Pancreas (tissue), 10 donors: Measurements from ENCODE around the gene TSGA10IP. TPM values are rescaled to one million over a fixed set of nuclear protein-coding genes. Genes with fewer than 3 reads are reported as not detected.

Experiments used
- ATAC-seq, 4 donors: fragments of 200-7000 bp; cut with Tn5 transposase; one replicate each; pipeline versions ENCODE4 v1.8.0 to v1.9.1; 2020; ENCODE audit warnings: mild to moderate bottlenecking in 4 of 4, moderate library complexity in 4 of 4
- DNase-seq, 6 donors: peaks; one replicate each; pipeline ENCODE4 v3.0.0-alpha.2; 2020
- FAIRE-seq: peaks from 2 replicates; lab custom pipeline; 2012; peaks lifted over from hg19 to GRCh38; lab: Jason Lieb, UNC
- H3K27ac ChIP-seq, 4 donors: fragments of 200-600 bp; sonication (generic); 1 replicate in 3 of 4; 2 replicates in 1 of 4; pipeline versions ENCODE4 v1.5.0 to v1.8.0; 2020
- H3K27me3 ChIP-seq, 4 donors: fragments of 200-600 bp; one replicate each; pipeline ENCODE4 v1.8.0; 2021
- H3K36me3 ChIP-seq, 3 donors: fragments of 200-600 bp; sonication (generic) in 1 of 3; one replicate each; pipeline versions ENCODE4 v1.5.0 to v1.8.0; 2020 to 2021
- H3K4me1 ChIP-seq, 3 donors: fragments of 200-600 bp; one replicate each; pipeline ENCODE4 v1.8.0; 2021
- H3K4me3 ChIP-seq, 4 donors: fragments of 200-600 bp; sonication (generic) in 2 of 4; one replicate each; pipeline versions ENCODE4 v1.5.0 to v1.8.0; 2020 to 2021
- H3K9me3 ChIP-seq, 4 donors: fragments of 200-600 bp; one replicate each; pipeline ENCODE4 v1.8.0; 2021
- WGBS, 2 donors: extraction: QIAGEN DNeasy Blood & Tissue Kit; methylation state at CpG; one replicate each; pipeline ENCODE4 v1.1.7; 2013; 5-methylcytosine and 5-hydroxymethylcytosine counted together
- intact Hi-C, 3 donors: fragments of 100-400 bp; cut with DNase I; formaldehyde crosslinking; loops; one replicate each; pipeline versions ENCODE4 v1.11.1 to v1.14.2; 2022
- polyA plus RNA-seq, 2 donors: library from polyadenylated mRNA; stranded (reverse); fragments of 200-250 nt; gene quantifications; one replicate each; pipeline ENCODE4 v1.2.3, GENCODE V29; 2013
- total RNA-seq, 6 donors: library from RNA; stranded (reverse); fragmentation: NEBNext Ultra II Directional in 4 of 6; extraction: Animal tissue kit (Norgen Biotek cat#: 25700) in 4 of 6; gene quantifications; one replicate each; pipeline versions ENCODE4 v1.2.1 to v1.2.4, GENCODE V29; 2021 to 2023
- TF ChIP-seq, protein P1 (sequence below), 4 donors: fragments of 200-600 bp; sonication (generic) in 3 of 4; IDR thresholded peaks; one replicate each; pipeline versions ENCODE4 v1.5.0 to v1.8.0; 2021; ENCODE audit warnings: antibody characterized with exemption in 4 of 4
- donor health status: healthy with polysubstance abuse.
- donor health status: DM: no; HTN: no; CAD: no; lungs with moderate emphysema.
- donor health status: DM: no; HTN: no; CAD: no.
- donor health status: control.
- donor health status: control.
- donor health status: Bipolar disorder and iron deficiency.
- donor health status: DM: yes; HTN: yes; CAD: no.
- donor health status: DM: no; HTN: no; CAD: no.
- donor health status: DM: no; HTN: no; CAD: no.
- donor health status: DM: yes; HTN: yes; CAD: no.

TSGA10IP gene
- total and polyA plus RNA-seq, 8 donors: 0.19 TPM; not detected in 7

DNA sequence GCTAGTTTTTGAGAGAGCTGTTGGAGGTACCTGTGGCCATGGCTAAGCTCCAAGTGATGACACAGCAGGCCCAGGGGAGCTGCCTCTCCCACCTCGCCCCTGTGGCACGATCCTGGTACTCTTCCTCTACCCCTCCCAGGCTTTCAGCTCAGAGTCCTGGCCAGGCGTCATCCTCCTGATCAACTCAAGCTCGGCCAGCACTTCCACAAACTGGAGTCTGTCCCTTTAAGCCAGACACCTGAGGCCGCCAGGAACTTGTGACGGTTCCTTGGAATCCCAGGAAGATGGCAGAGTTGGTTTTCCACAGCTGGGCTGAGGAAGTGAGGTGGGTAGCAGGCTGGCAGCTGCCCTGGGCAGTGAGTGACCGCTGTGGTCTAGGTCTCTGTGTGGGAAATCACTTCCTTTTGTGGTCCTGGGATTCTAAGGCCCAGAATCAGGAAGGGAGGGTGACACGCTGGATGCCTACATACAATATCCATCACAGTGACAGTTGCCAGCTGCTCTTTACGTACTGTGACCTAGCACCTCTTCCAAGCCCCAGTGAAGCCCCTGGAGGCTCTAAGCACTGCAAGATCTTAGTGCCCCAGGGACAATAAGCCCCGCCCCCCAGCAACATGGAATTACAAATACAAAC, 63.3 kb downstream of the TSGA10IP start:
- H3K27me3 ChIP-seq: peaks cover 0 to 4% (median 0%) of the 10 kb centered on the region in 4 donors
- FAIRE-seq (no peak), DNase-seq (peak in 1 of 6 donors; percentile 20), ATAC-seq (no peak)
- no peak overlapping the region for H3K4me3 ChIP-seq
- no peaks in the 10 kb centered on the region for H3K9me3 ChIP-seq
- intact Hi-C loops: no loop called here
- WGBS, 2 donors: 58 to 65% methylated on average over 10 of the region's 10 CpGs
- peaks cover 0 to 7% (median 0%) of the 10 kb centered on the region in 3 donors for H3K36me3 ChIP-seq
- peaks cover 0 to under 1% (median 0%) of the 10 kb centered on the region in 3 donors for H3K4me1 ChIP-seq
- H3K27ac ChIP-seq: no peak overlapping the region
- TF ChIP-seq, protein P1, sequence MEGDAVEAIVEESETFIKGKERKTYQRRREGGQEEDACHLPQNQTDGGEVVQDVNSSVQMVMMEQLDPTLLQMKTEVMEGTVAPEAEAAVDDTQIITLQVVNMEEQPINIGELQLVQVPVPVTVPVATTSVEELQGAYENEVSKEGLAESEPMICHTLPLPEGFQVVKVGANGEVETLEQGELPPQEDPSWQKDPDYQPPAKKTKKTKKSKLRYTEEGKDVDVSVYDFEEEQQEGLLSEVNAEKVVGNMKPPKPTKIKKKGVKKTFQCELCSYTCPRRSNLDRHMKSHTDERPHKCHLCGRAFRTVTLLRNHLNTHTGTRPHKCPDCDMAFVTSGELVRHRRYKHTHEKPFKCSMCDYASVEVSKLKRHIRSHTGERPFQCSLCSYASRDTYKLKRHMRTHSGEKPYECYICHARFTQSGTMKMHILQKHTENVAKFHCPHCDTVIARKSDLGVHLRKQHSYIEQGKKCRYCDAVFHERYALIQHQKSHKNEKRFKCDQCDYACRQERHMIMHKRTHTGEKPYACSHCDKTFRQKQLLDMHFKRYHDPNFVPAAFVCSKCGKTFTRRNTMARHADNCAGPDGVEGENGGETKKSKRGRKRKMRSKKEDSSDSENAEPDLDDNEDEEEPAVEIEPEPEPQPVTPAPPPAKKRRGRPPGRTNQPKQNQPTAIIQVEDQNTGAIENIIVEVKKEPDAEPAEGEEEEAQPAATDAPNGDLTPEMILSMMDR (IDR thresholded peaks at IDR 0.05): no peak

Other genes with a start within 250 kb of the TSGA10IP start
- 10 to 100 TPM; 26.5 to 39.8 (median 35.0) TPM for gene KAT5, start 233.2 kb upstream of the TSGA10IP start, total RNA-seq
- gene KAT5, start 233.2 kb upstream of the TSGA10IP start, polyA plus RNA-seq: 10 to 100 TPM; 79.6 to 99.6 TPM
- 10 to 100 TPM; 16.1 to 29.3 (median 20.4) TPM for gene RNASEH2C, start 224.7 kb upstream of the TSGA10IP start, total RNA-seq
- gene RNASEH2C, start 224.7 kb upstream of the TSGA10IP start, polyA plus RNA-seq: 10 to 100 TPM; 37.1 to 49.3 TPM
- 10 to 100 TPM; 10.2 to 12.7 (median 11.5) TPM for gene AP5B1, start 164.5 kb upstream of the TSGA10IP start, total RNA-seq
- 10 to 100 TPM in 1 of 2 donors, 1 to 10 TPM in 1; 4.2 to 10.4 TPM for gene AP5B1, start 164.5 kb upstream of the TSGA10IP start, polyA plus RNA-seq
- gene OVOL1, start 158.4 kb upstream of the TSGA10IP start, total RNA-seq: 1 to 10 TPM; 1.1 to 5.6 (median 1.8) TPM
- 1 to 10 TPM; 1.9 TPM for gene OVOL1, start 158.4 kb upstream of the TSGA10IP start, polyA plus RNA-seq
- under 1 TPM in 4 of 6 donors, not detected in 2; 0.12 to 0.75 (median 0.43) TPM for gene SNX32, start 111.5 kb upstream of the TSGA10IP start, total RNA-seq
- gene SNX32, start 111.5 kb upstream of the TSGA10IP start, polyA plus RNA-seq: under 1 TPM; 0.23 to 0.30 TPM
- gene CFL1, start 87.3 kb upstream of the TSGA10IP start, total RNA-seq: 100 to 1,000 TPM in 4 of 6 donors, 10 to 100 TPM in 2; 87.8 to 311 (median 148) TPM
- 100 to 1,000 TPM; 164 to 231 TPM for gene CFL1, start 87.3 kb upstream of the TSGA10IP start, polyA plus RNA-seq
- 10 to 100 TPM; 12.7 to 29.5 (median 18.0) TPM for gene MUS81, start 85.0 kb upstream of the TSGA10IP start, total RNA-seq
- gene MUS81, start 85.0 kb upstream of the TSGA10IP start, polyA plus RNA-seq: 10 to 100 TPM; 60.7 to 62.6 TPM
- gene EFEMP2, start 72.7 kb upstream of the TSGA10IP start, total RNA-seq: 10 to 100 TPM; 11.3 to 40.6 (median 14.9) TPM
- 10 to 100 TPM; 38.3 to 51.0 TPM for gene EFEMP2, start 72.7 kb upstream of the TSGA10IP start, polyA plus RNA-seq
- under 1 TPM in 5 of 6 donors, not detected in 1; 0.14 to 0.72 (median 0.46) TPM for gene CTSW, start 65.6 kb upstream of the TSGA10IP start, total RNA-seq
- under 1 TPM; 0.31 to 0.65 TPM for gene CTSW, start 65.6 kb upstream of the TSGA10IP start, polyA plus RNA-seq
- 10 to 100 TPM; 18.0 to 28.5 (median 22.7) TPM for gene FIBP, start 57.0 kb upstream of the TSGA10IP start, total RNA-seq
- 10 to 100 TPM; 35.0 to 56.2 TPM for gene FIBP, start 57.0 kb upstream of the TSGA10IP start, polyA plus RNA-seq
- 10 to 100 TPM in 3 of 6 donors, 1 to 10 TPM in 3; 7.7 to 18.9 (median 10.1) TPM for gene CCDC85B, start 54.8 kb upstream of the TSGA10IP start, total RNA-seq
- 10 to 100 TPM; 13.8 to 22.4 TPM for gene CCDC85B, start 54.8 kb upstream of the TSGA10IP start, polyA plus RNA-seq
- gene FOSL1, start 45.1 kb upstream of the TSGA10IP start, total RNA-seq: 1 to 10 TPM in 1 of 6 donors, under 1 TPM in 5; 0.19 to 1.2 (median 0.45) TPM
- gene FOSL1, start 45.1 kb upstream of the TSGA10IP start, polyA plus RNA-seq: 1 to 10 TPM; 2.2 to 4.3 TPM
- gene C11orf68, start 26.4 kb upstream of the TSGA10IP start, total RNA-seq: 10 to 100 TPM; 10.2 to 19.4 (median 13.4) TPM
- 10 to 100 TPM; 14.3 to 20.8 TPM for gene C11orf68, start 26.4 kb upstream of the TSGA10IP start, polyA plus RNA-seq
- 10 to 100 TPM; 20.4 to 31.7 (median 25.1) TPM for gene DRAP1, start 26.1 kb upstream of the TSGA10IP start, total RNA-seq
- gene DRAP1, start 26.1 kb upstream of the TSGA10IP start, polyA plus RNA-seq: 10 to 100 TPM; 58.5 to 58.8 TPM
- gene SART1, start 16.3 kb downstream of the TSGA10IP start, total RNA-seq: 10 to 100 TPM; 19.2 to 28.2 (median 22.0) TPM
- 10 to 100 TPM; 73.9 to 98.5 TPM for gene SART1, start 16.3 kb downstream of the TSGA10IP start, polyA plus RNA-seq
- gene EIF1AD, start 56.7 kb downstream of the TSGA10IP start, total RNA-seq: 10 to 100 TPM in 5 of 6 donors, 1 to 10 TPM in 1; 9.5 to 16.0 (median 12.2) TPM
- 10 to 100 TPM; 11.6 to 14.0 TPM for gene EIF1AD, start 56.7 kb downstream of the TSGA10IP start, polyA plus RNA-seq
- 10 to 100 TPM; 47.5 to 99.0 (median 77.4) TPM for gene BANF1, start 57.0 kb downstream of the TSGA10IP start, total RNA-seq
- gene BANF1, start 57.0 kb downstream of the TSGA10IP start, polyA plus RNA-seq: 100 to 1,000 TPM; 107 to 146 TPM
- gene CST6, start 66.5 kb downstream of the TSGA10IP start, total RNA-seq: under 1 TPM in 3 of 6 donors, not detected in 3; 0.22 to 0.94 (median 0.64) TPM
- gene CST6, start 66.5 kb downstream of the TSGA10IP start, polyA plus RNA-seq: under 1 TPM in 1 of 2 donors, not detected in 1; 0.80 TPM
- under 1 TPM in 2 of 6 donors, not detected in 4; 0.06 to 0.41 TPM for gene CATSPER1, start 81.0 kb downstream of the TSGA10IP start, total RNA-seq
- gene CATSPER1, start 81.0 kb downstream of the TSGA10IP start, polyA plus RNA-seq: under 1 TPM; 0.27 to 0.38 TPM
- gene GAL3ST3, start 103.7 kb downstream of the TSGA10IP start, total RNA-seq: under 1 TPM in 5 of 6 donors, not detected in 1; 0.20 to 0.83 (median 0.43) TPM
- gene GAL3ST3, start 103.7 kb downstream of the TSGA10IP start, polyA plus RNA-seq: 1 to 10 TPM in 1 of 2 donors, under 1 TPM in 1; 0.27 to 1.8 TPM
- 100 to 1,000 TPM in 1 of 6 donors, 10 to 100 TPM in 5; 64.4 to 118 (median 83.3) TPM for gene SF3B2, start 106.9 kb downstream of the TSGA10IP start, total RNA-seq
- 10 to 100 TPM; 75.8 to 99.0 TPM for gene SF3B2, start 106.9 kb downstream of the TSGA10IP start, polyA plus RNA-seq
- 10 to 100 TPM; 19.6 to 61.0 (median 28.8) TPM for gene PACS1, start 124.8 kb downstream of the TSGA10IP start, total RNA-seq
- 10 to 100 TPM; 16.9 to 27.1 TPM for gene PACS1, start 124.8 kb downstream of the TSGA10IP start, polyA plus RNA-seq